Ishikawa (cell line): ENCODE results near the gene PRR16.

Experiments used
- CEBPB ChIP-seq: IDR thresholded peaks from 2 replicates; pipeline ENCODE4 v1.6.1; 2012
- EGR1 ChIP-seq: IDR thresholded peaks from 2 replicates; pipeline ENCODE4 v1.6.1; 2012
- EP300 ChIP-seq: IDR thresholded peaks from 2 replicates; pipeline ENCODE4 v1.6.1; 2012; ENCODE audit warnings: borderline replicate concordance
- RAD21 ChIP-seq: IDR thresholded peaks from 2 replicates; pipeline ENCODE4 v1.6.1; 2012; ENCODE audit warnings: low read depth
- TAF1 ChIP-seq: IDR thresholded peaks from 2 replicates; pipeline ENCODE4 v1.6.1; 2012; ENCODE audit warnings: low read depth, mild to moderate bottlenecking
- TCF12 ChIP-seq: IDR thresholded peaks from 2 replicates; pipeline ENCODE4 v1.6.1; 2012; ENCODE audit warnings: low read depth

GRCh38 chr5:120538644-120539043 is 74.5 kb downstream of the PRR16 start:
- TF ChIP-seq TAF1 (no peak), EGR1 (no peak), RAD21 (no peak), CEBPB (no peak), EP300 (no peak), TCF12 (no peak)
